ENCODE results near the gene KRT6C.

The KRT6C gene

GRCh38 chr12:52444647-52445595 lies 28.7 kb downstream of the KRT6C start:
- no peak overlapping the region for H3K4me3 Mint-ChIP-seq
- no peaks in the 10 kb centered on the region for H3K36me3 Mint-ChIP-seq (ENCODE audit: insufficient read depth)
- no peaks in the 10 kb centered on the region for H3K9me3 Mint-ChIP-seq
- H3K4me1 Mint-ChIP-seq = peaks cover 13% of the 10 kb centered on the region
- no peak for ATAC-seq (replicated peaks; ENCODE audit: extremely low read depth, poor library complexity, severe bottlenecking)
- H3K27ac Mint-ChIP-seq (ENCODE audit: low read depth) = no peak overlapping the region
- H3K27me3 Mint-ChIP-seq = peaks cover 51% of the 10 kb centered on the region
- DNase-seq (ENCODE audit: low spot score in 2 of 2) = no peak

GRCh38 chr12:52443966-52444365 lies 29.6 kb downstream of the KRT6C start:
- Mint-ChIP-seq H3K36me3 (ENCODE audit: insufficient read depth) (no peaks in the 10 kb centered on the region), H3K9me3 (no peaks in the 10 kb centered on the region), H3K27ac (ENCODE audit: low read depth) (no peak overlapping the region), H3K27me3 (peaks cover 55% of the 10 kb centered on the region), H3K4me3 (no peak overlapping the region), H3K4me1 (peaks cover 13% of the 10 kb centered on the region)
- ATAC-seq (replicated peaks; ENCODE audit: extremely low read depth, poor library complexity, severe bottlenecking) = no peak
- no peak for DNase-seq (ENCODE audit: low spot score in 2 of 2)

GRCh38 chr12:52442600-52443061 lies 31.0 kb downstream of the KRT6C start:
- H3K9me3 Mint-ChIP-seq = no peaks in the 10 kb centered on the region
- no peaks in the 10 kb centered on the region for H3K36me3 Mint-ChIP-seq (ENCODE audit: insufficient read depth)
- H3K4me1 Mint-ChIP-seq = peaks cover 7% of the 10 kb centered on the region
- DNase-seq (ENCODE audit: low spot score in 2 of 2) (no peak), ATAC-seq (replicated peaks; ENCODE audit: extremely low read depth, poor library complexity, severe bottlenecking) (no peak)
- peaks cover 59% of the 10 kb centered on the region for H3K27me3 Mint-ChIP-seq
- H3K4me3 Mint-ChIP-seq = no peak overlapping the region
- H3K27ac Mint-ChIP-seq (ENCODE audit: low read depth) = no peak overlapping the region

- no peak overlapping the region for H3K27ac Mint-ChIP-seq (ENCODE audit: low read depth)
- DNase-seq (ENCODE audit: low spot score in 2 of 2) = no peak
These were observed 32.2 kb downstream of the KRT6C start for GRCh38 chr12:52441320-52441911.

GRCh38 chr12:52440821-52441319 lies 32.7 kb downstream of the KRT6C start:
- no peaks in the 10 kb centered on the region for H3K9me3 Mint-ChIP-seq
- ATAC-seq (replicated peaks; ENCODE audit: extremely low read depth, poor library complexity, severe bottlenecking) (no peak), DNase-seq (ENCODE audit: low spot score in 2 of 2) (no peak)
- H3K4me1 Mint-ChIP-seq = no peaks in the 10 kb centered on the region
- peaks cover 63% of the 10 kb centered on the region for H3K27me3 Mint-ChIP-seq
- H3K27ac Mint-ChIP-seq (ENCODE audit: low read depth) = no peak overlapping the region
- no peaks in the 10 kb centered on the region for H3K36me3 Mint-ChIP-seq (ENCODE audit: insufficient read depth)
- no peak overlapping the region for H3K4me3 Mint-ChIP-seq

More at GRCh38 chr12:52441320-52441911, 32.2 kb downstream of the KRT6C start:
- no peak for ATAC-seq (replicated peaks; ENCODE audit: extremely low read depth, poor library complexity, severe bottlenecking)
- H3K4me3 Mint-ChIP-seq = no peak overlapping the region
- no peaks in the 10 kb centered on the region for H3K9me3 Mint-ChIP-seq
- H3K4me1 Mint-ChIP-seq = peaks cover 4% of the 10 kb centered on the region
- no peaks in the 10 kb centered on the region for H3K36me3 Mint-ChIP-seq (ENCODE audit: insufficient read depth)
- peaks cover 66% of the 10 kb centered on the region for H3K27me3 Mint-ChIP-seq

- Mint-ChIP-seq H3K27me3 (peaks cover 74% of the 10 kb centered on the region), H3K4me3 (no peak overlapping the region), H3K4me1 (no peaks in the 10 kb centered on the region), H3K27ac (ENCODE audit: low read depth) (no peak overlapping the region), H3K36me3 (ENCODE audit: insufficient read depth) (no peaks in the 10 kb centered on the region), H3K9me3 (no peaks in the 10 kb centered on the region)
- DNase-seq (ENCODE audit: low spot score in 2 of 2) (no peak), ATAC-seq (replicated peaks; ENCODE audit: extremely low read depth, poor library complexity, severe bottlenecking) (no peak)
These were observed 33.8 kb downstream of the KRT6C start for GRCh38 chr12:52439845-52440244.

- Mint-ChIP-seq H3K4me1 (no peaks in the 10 kb centered on the region), H3K27me3 (peaks cover 78% of the 10 kb centered on the region), H3K27ac (ENCODE audit: low read depth) (no peak overlapping the region), H3K9me3 (no peaks in the 10 kb centered on the region), H3K36me3 (ENCODE audit: insufficient read depth) (no peaks in the 10 kb centered on the region), H3K4me3 (no peak overlapping the region)
- DNase-seq (ENCODE audit: low spot score in 2 of 2) = no peak
- no peak for ATAC-seq (replicated peaks; ENCODE audit: extremely low read depth, poor library complexity, severe bottlenecking)
These were observed 34.2 kb downstream of the KRT6C start for GRCh38 chr12:52439420-52439819.

- H3K9me3 Mint-ChIP-seq = no peaks in the 10 kb centered on the region
- no peaks in the 10 kb centered on the region for H3K36me3 Mint-ChIP-seq (ENCODE audit: insufficient read depth)
- H3K27ac Mint-ChIP-seq (ENCODE audit: low read depth) = no peak overlapping the region
- DNase-seq (ENCODE audit: low spot score in 2 of 2) (no peak), ATAC-seq (replicated peaks; ENCODE audit: extremely low read depth, poor library complexity, severe bottlenecking) (no peak)
- H3K4me1 Mint-ChIP-seq = no peaks in the 10 kb centered on the region
- peaks cover 82% of the 10 kb centered on the region for H3K27me3 Mint-ChIP-seq
- H3K4me3 Mint-ChIP-seq = no peak overlapping the region
These were observed 35.0 kb downstream of the KRT6C start for GRCh38 chr12:52438305-52439301.

- Mint-ChIP-seq H3K9me3 (no peaks in the 10 kb centered on the region), H3K27me3 (peaks cover 82% of the 10 kb centered on the region), H3K27ac (ENCODE audit: low read depth) (no peak overlapping the region), H3K4me3 (no peak overlapping the region), H3K4me1 (no peaks in the 10 kb centered on the region), H3K36me3 (ENCODE audit: insufficient read depth) (no peaks in the 10 kb centered on the region)
- DNase-seq (ENCODE audit: low spot score in 2 of 2) (no peak), ATAC-seq (replicated peaks; ENCODE audit: extremely low read depth, poor library complexity, severe bottlenecking) (no peak)
These were observed 36.1 kb downstream of the KRT6C start for GRCh38 chr12:52437508-52437907.

GRCh38 chr12:52436828-52437474 lies 36.7 kb downstream of the KRT6C start:
- no peak for DNase-seq (ENCODE audit: low spot score in 2 of 2)

GRCh38 chr12:52436000-52436827 lies 37.4 kb downstream of the KRT6C start:
- Mint-ChIP-seq H3K9me3 (no peaks in the 10 kb centered on the region), H3K36me3 (ENCODE audit: insufficient read depth) (no peaks in the 10 kb centered on the region), H3K27ac (ENCODE audit: low read depth) (no peak overlapping the region), H3K4me1 (no peaks in the 10 kb centered on the region), H3K27me3 (peaks cover 82% of the 10 kb centered on the region), H3K4me3 (no peak overlapping the region)
- DNase-seq (ENCODE audit: low spot score in 2 of 2) = no peak
- no peak for ATAC-seq (replicated peaks; ENCODE audit: extremely low read depth, poor library complexity, severe bottlenecking)

More at GRCh38 chr12:52436828-52437474, 36.7 kb downstream of the KRT6C start:
- ATAC-seq (replicated peaks; ENCODE audit: extremely low read depth, poor library complexity, severe bottlenecking) = no peak
- Mint-ChIP-seq H3K27me3 (peaks cover 82% of the 10 kb centered on the region), H3K9me3 (no peaks in the 10 kb centered on the region), H3K36me3 (ENCODE audit: insufficient read depth) (no peaks in the 10 kb centered on the region), H3K27ac (ENCODE audit: low read depth) (no peak overlapping the region), H3K4me3 (no peak overlapping the region), H3K4me1 (no peaks in the 10 kb centered on the region)
